Spleen (tissue), 11 donors: ENCODE results near the gene FAAP20. TPM values are rescaled to one million over a fixed set of nuclear protein-coding genes. Genes with fewer than 3 reads are reported as not detected.

Experiments
- DNase-seq: peaks from one replicate; pipeline ENCODE4 v3.0.0-alpha.2; 2020
- H3K27ac ChIP-seq, 8 donors: fragments of 200-600 bp; sonication (generic) in 7 of 8; 1 replicate in 4 of 8; 2 replicates in 4 of 8; pipeline versions ENCODE4 v1.5.0 to v1.8.0; 2016 to 2021; ENCODE audit warnings: inconsistent platforms in 4 of 8, mild to moderate bottlenecking in 4 of 8, moderate library complexity in 1 of 8
- H3K27me3 ChIP-seq, 7 donors: fragments of 200-600 bp; sonication (generic) in 6 of 7; replicated peaks in 1 of 7; 1 replicate in 4 of 7; 2 replicates in 3 of 7; pipeline versions ENCODE4 v1.5.0 to v1.8.0; 2016 to 2021; ENCODE audit warnings: inconsistent platforms in 3 of 7, mild to moderate bottlenecking in 1 of 7
- H3K36me3 ChIP-seq, 6 donors: fragments of 200-600 bp; sonication (generic) in 5 of 6; 1 replicate in 4 of 6; 2 replicates in 2 of 6; pipeline versions ENCODE4 v1.5.0 to v1.8.0; 2016 to 2021; ENCODE audit warnings: inconsistent platforms in 2 of 6
- H3K4me1 ChIP-seq, 6 donors: fragments of 200-600 bp; sonication (generic) in 5 of 6; 1 replicate in 3 of 6; 2 replicates in 3 of 6; pipeline versions ENCODE4 v1.5.0 to v1.8.0; 2016 to 2021; ENCODE audit warnings: inconsistent platforms in 3 of 6
- H3K4me3 ChIP-seq, 8 donors: fragments of 200-600 bp; sonication (generic) in 7 of 8; 1 replicate in 4 of 8; 2 replicates in 4 of 8; pipeline versions ENCODE4 v1.5.0 to v1.8.0; 2016 to 2021; ENCODE audit warnings: inconsistent platforms in 4 of 8, mild to moderate bottlenecking in 4 of 8, moderate library complexity in 2 of 8
- H3K9me3 ChIP-seq, 8 donors: fragments of 200-600 bp; sonication (generic) in 7 of 8; 1 replicate in 4 of 8; 2 replicates in 4 of 8; pipeline versions ENCODE4 v1.5.0 to v1.8.0; 2016 to 2021; ENCODE audit warnings: inconsistent platforms in 4 of 8
- POLR2A ChIP-seq, 3 donors: fragments of 450-650 bp; IDR thresholded peaks; one replicate each; pipeline ENCODE4 v1.5.1; 2017; ENCODE audit warnings: antibody characterized with exemption in 3 of 3, mild to moderate bottlenecking in 1 of 3
- POLR2AphosphoS5 ChIP-seq, 3 donors: sonication (generic); formaldehyde crosslinking; IDR thresholded peaks; one replicate each; pipeline ENCODE4 v1.5.1; 2017; ENCODE audit warnings: antibody characterized with exemption in 3 of 3
- WGBS, 5 donors: extraction: QIAGEN DNeasy Blood & Tissue Kit in 3 of 5; methylation state at CpG; one replicate each; pipeline versions ENCODE4 v1.1.5 to v1.1.7; 2013 to 2018; 5-methylcytosine and 5-hydroxymethylcytosine counted together
- intact Hi-C: fragments of 100-400 bp; cut with DNase I; formaldehyde crosslinking; loops from one replicate; pipeline ENCODE4 v1.15.0; 2023; ENCODE audit warnings: low total_unique reads
- polyA plus RNA-seq, 3 donors: library from polyadenylated mRNA; stranded (reverse); fragments of 200-250 nt; gene quantifications; one replicate each; pipeline ENCODE4 v1.2.1, GENCODE V29; 2013
- total RNA-seq, 7 donors: library from RNA; depleted of rRNA in 3 of 7; stranded (reverse); fragments of >200 nt in 3 of 7; fragmentation: NEBNext Ultra II Directional in 4 of 7; extraction: Animal tissue kit (Norgen Biotek cat#: 25700) in 4 of 7; gene quantifications; one replicate each; pipeline versions ENCODE4 v1.1.0 to v1.2.1, GENCODE V29; 2016 to 2021
- TF ChIP-seq, protein P1 (sequence below), 11 experiments: fragments of 200-600 bp in 7 of 11; fragments of 450-650 bp in 4 of 11; sonication (generic) in 4 of 11; IDR thresholded peaks in 8 of 11; conservative IDR thresholded peaks in 3 of 11; 1 replicate in 7 of 11; 2 replicates in 4 of 11; pipeline versions ENCODE4 v1.4.0 to v1.8.0; 2016 to 2021; ENCODE audit warnings: antibody characterized with exemption in 11 of 11, inconsistent platforms in 4 of 11, mild to moderate bottlenecking in 1 of 11
- donor health status: healthy with polysubstance abuse.
- donor health status: DM: no; HTN: no; CAD: no; lungs with moderate emphysema.
- donor health status: DM: no; HTN: no; CAD: no.
- donor health status: Bipolar disorder and iron deficiency.
- donor health status: healthy.
- donor health status: DM: no; HTN: no; CAD: no.
- donor health status: DM: yes; HTN: yes; CAD: no.

The FAAP20 gene
- total and polyA plus RNA-seq, 10 donors, result 20.6 to 113 (median 52.0) TPM

- Histone ChIP-seq H3K4me3 (no peak overlapping the region), H3K27ac (peak overlapping the region in 6 of 8 donors; percentile 19 to 92 (median 53)), H3K9me3 (no peaks in the 10 kb centered on the region), H3K36me3 (peaks cover 0 to 27% (median 3%) of the 10 kb centered on the region in 6 donors), H3K27me3 (no peaks in the 10 kb centered on the region), H3K4me1 (peaks cover 79 to 100% (median 100%) of the 10 kb centered on the region in 6 donors)
- WGBS, 5 donors, result 84 to 89% (median 86%) methylated on average over 14 to 25 of the region's 25 CpGs
- TF ChIP-seq POLR2AphosphoS5 (IDR thresholded peaks at IDR 0.05) (peak in 1 of 3 donors; percentile 35), POLR2A (IDR thresholded peaks at IDR 0.05) (no peak)
- peak; percentile 76 for DNase-seq
- intact Hi-C loops, result loop anchor here (10.0 kb wide), 1 partner anchor 56 kb away; no protein-coding TSS in a partner anchor
Measured at GRCh38 chr1:2238361-2239012, 43.9 kb upstream of the FAAP20 start.

- DNase-seq, result peak; percentile 79
Measured at GRCh38 chr1:2237773-2238172, 43.2 kb upstream of the FAAP20 start.

GRCh38 chr1:2236695-2237677 lies 42.4 kb upstream of the FAAP20 start:
- intact Hi-C loops, result loop anchor here (10.0 kb wide), 1 partner anchor 58 kb away; no protein-coding TSS in a partner anchor
- peak overlapping the region; percentile 13 to 92 (median 40) for H3K27ac ChIP-seq
- TF ChIP-seq, protein P1, sequence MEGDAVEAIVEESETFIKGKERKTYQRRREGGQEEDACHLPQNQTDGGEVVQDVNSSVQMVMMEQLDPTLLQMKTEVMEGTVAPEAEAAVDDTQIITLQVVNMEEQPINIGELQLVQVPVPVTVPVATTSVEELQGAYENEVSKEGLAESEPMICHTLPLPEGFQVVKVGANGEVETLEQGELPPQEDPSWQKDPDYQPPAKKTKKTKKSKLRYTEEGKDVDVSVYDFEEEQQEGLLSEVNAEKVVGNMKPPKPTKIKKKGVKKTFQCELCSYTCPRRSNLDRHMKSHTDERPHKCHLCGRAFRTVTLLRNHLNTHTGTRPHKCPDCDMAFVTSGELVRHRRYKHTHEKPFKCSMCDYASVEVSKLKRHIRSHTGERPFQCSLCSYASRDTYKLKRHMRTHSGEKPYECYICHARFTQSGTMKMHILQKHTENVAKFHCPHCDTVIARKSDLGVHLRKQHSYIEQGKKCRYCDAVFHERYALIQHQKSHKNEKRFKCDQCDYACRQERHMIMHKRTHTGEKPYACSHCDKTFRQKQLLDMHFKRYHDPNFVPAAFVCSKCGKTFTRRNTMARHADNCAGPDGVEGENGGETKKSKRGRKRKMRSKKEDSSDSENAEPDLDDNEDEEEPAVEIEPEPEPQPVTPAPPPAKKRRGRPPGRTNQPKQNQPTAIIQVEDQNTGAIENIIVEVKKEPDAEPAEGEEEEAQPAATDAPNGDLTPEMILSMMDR (IDR thresholded peaks at IDR 0.05 in 8 of 11, conservative IDR thresholded peaks at IDR 0.05 in 3 of 11), result no peak
- TF ChIP-seq POLR2AphosphoS5 (IDR thresholded peaks at IDR 0.05), result peak in 1 of 3 donors; percentile 10
- no peak for TF ChIP-seq POLR2A (IDR thresholded peaks at IDR 0.05)
- peaks cover 81 to 100% (median 100%) of the 10 kb centered on the region in 6 donors for H3K4me1 ChIP-seq
- H3K36me3 ChIP-seq, result peaks cover 0 to 18% (median 3%) of the 10 kb centered on the region in 6 donors
- H3K27me3 ChIP-seq, result no peaks in the 10 kb centered on the region
- peak; percentile 72 for DNase-seq
- peak overlapping the region in 1 of 8 donors; percentile 11 for H3K4me3 ChIP-seq
- no peaks in the 10 kb centered on the region for H3K9me3 ChIP-seq
- WGBS, 5 donors, result 65 to 80% (median 72%) methylated on average over 14 to 28 of the region's 28 CpGs

More at GRCh38 chr1:2237773-2238172, 43.2 kb upstream of the FAAP20 start:
- H3K9me3 ChIP-seq, result no peaks in the 10 kb centered on the region
- peaks cover 78 to 100% (median 100%) of the 10 kb centered on the region in 6 donors for H3K4me1 ChIP-seq
- H3K27ac ChIP-seq, result peak overlapping the region in 7 of 8 donors; percentile 19 to 92 (median 51)
- intact Hi-C loops, result loop anchor here (10.0 kb wide), 1 partner anchor 57 kb away; no protein-coding TSS in a partner anchor
- TF ChIP-seq POLR2AphosphoS5 (IDR thresholded peaks at IDR 0.05) (peak in 1 of 3 donors; percentile 55), POLR2A (IDR thresholded peaks at IDR 0.05) (no peak)
- TF ChIP-seq, protein P1 (IDR thresholded peaks at IDR 0.05 in 8 of 11, conservative IDR thresholded peaks at IDR 0.05 in 3 of 11), result peak in 3 of 11 experiments; percentile 22 to 35 (median 30)
- H3K4me3 ChIP-seq, result peak overlapping the region in 1 of 8 donors; percentile 11
- H3K36me3 ChIP-seq, result peaks cover 0 to 20% (median 3%) of the 10 kb centered on the region in 6 donors
- no peaks in the 10 kb centered on the region for H3K27me3 ChIP-seq
- 64 to 80% (median 73%) methylated on average over 17 to 19 of the region's 19 CpGs for WGBS, 5 donors

GRCh38 chr1:2235300-2235998 lies 40.9 kb upstream of the FAAP20 start:
- Histone ChIP-seq H3K27ac (peak overlapping the region in 7 of 8 donors; percentile 79 to 99 (median 86)), H3K4me1 (peaks cover 81 to 100% (median 100%) of the 10 kb centered on the region in 6 donors), H3K9me3 (no peaks in the 10 kb centered on the region), H3K4me3 (peak overlapping the region in 1 of 8 donors; percentile 90), H3K27me3 (no peaks in the 10 kb centered on the region), H3K36me3 (peaks cover 0 to 7% (median 0%) of the 10 kb centered on the region in 6 donors)
- no peak for TF ChIP-seq POLR2AphosphoS5 (IDR thresholded peaks at IDR 0.05)
- TF ChIP-seq, protein P1 (IDR thresholded peaks at IDR 0.05 in 8 of 11, conservative IDR thresholded peaks at IDR 0.05 in 3 of 11), result no peak
- no peak for TF ChIP-seq POLR2A (IDR thresholded peaks at IDR 0.05)
- intact Hi-C loops, result loop anchor here (10.0 kb wide), 1 partner anchor 59 kb away; no protein-coding TSS in a partner anchor
- WGBS, 5 donors, result 75 to 90% (median 81%) methylated on average over 22 of the region's 22 CpGs
- peak; percentile 85 for DNase-seq
